Neural progenitor cell (in vitro differentiated cells): Measurements from ENCODE around the gene MYO9B. TPM values are rescaled to one million over a fixed set of nuclear protein-coding genes. Genes with fewer than 3 reads are reported as not detected.

Experiments used
- DNase-seq: peaks from one replicate; pipeline ENCODE4 v3.0.0-alpha.2; 2016; ENCODE audit warnings: low spot score
- H2AFZ ChIP-seq: fragments of 200-600 bp; sonication (generic); replicated peaks from 2 replicates; pipeline ENCODE4 v1.6.1; 2016; ENCODE audit warnings: antibody characterized with exemption
- H3F3A ChIP-seq: fragments of 200-600 bp; sonication (generic); 2 replicates; pipeline ENCODE4 v1.6.1; 2016; ENCODE audit warnings: antibody characterized with exemption, low read depth
- H3K27ac ChIP-seq: fragments of 200-600 bp; sonication (generic); 2 replicates; pipeline ENCODE4 v1.5.1; 2016; ENCODE audit warnings: mild to moderate bottlenecking
- H3K27me3 ChIP-seq: fragments of 200-600 bp; sonication (generic); 2 replicates; pipeline ENCODE4 v1.6.1; 2016; ENCODE audit warnings: mild to moderate bottlenecking, moderate library complexity
- H3K36me3 ChIP-seq: fragments of 200-600 bp; sonication (generic); 2 replicates; pipeline ENCODE4 v1.5.1; 2016
- H3K4me1 ChIP-seq: fragments of 200-600 bp; sonication (generic); 2 replicates; pipeline ENCODE4 v1.6.1; 2016; ENCODE audit warnings: mixed run types
- H3K4me2 ChIP-seq: fragments of 200-600 bp; sonication (generic); 2 replicates; pipeline ENCODE4 v1.6.1; 2016
- H3K4me3 ChIP-seq: fragments of 200-600 bp; sonication (generic); 2 replicates; pipeline ENCODE4 v1.5.1; 2016
- H3K79me2 ChIP-seq: fragments of 200-600 bp; sonication (generic); 2 replicates; pipeline ENCODE4 v1.6.1; 2016; ENCODE audit warnings: low read depth
- H3K9ac ChIP-seq: fragments of 200-600 bp; sonication (generic); 2 replicates; pipeline ENCODE4 v1.6.1; 2016
- H3K9me3 ChIP-seq: fragments of 200-600 bp; sonication (generic); 2 replicates; pipeline ENCODE4 v1.5.1; 2016; ENCODE audit warnings: low read depth
- H4K20me1 ChIP-seq: fragments of 200-600 bp; sonication (generic); 2 replicates; pipeline ENCODE4 v1.6.1; 2016; ENCODE audit warnings: low read depth
- H3K27ac Mint-ChIP-seq: 3 replicates; pipeline ENCODE4 v1.8.0; 2021; ENCODE audit warnings: mixed read lengths
- H3K27me3 Mint-ChIP-seq: 2 replicates; pipeline ENCODE4 v1.8.0; 2022; ENCODE audit warnings: low read depth, mild to moderate bottlenecking, inconsistent platforms, moderate library complexity, mixed read lengths; ENCODE audit not compliant: insufficient read depth
- H3K36me3 Mint-ChIP-seq: 3 replicates; pipeline ENCODE4 v1.8.0; 2021; ENCODE audit warnings: mixed read lengths
- H3K4me1 Mint-ChIP-seq: 3 replicates; pipeline ENCODE4 v1.8.0; 2021; ENCODE audit warnings: mixed read lengths
- H3K4me3 Mint-ChIP-seq: 3 replicates; pipeline ENCODE4 v1.8.0; 2021; ENCODE audit warnings: mild to moderate bottlenecking, moderate library complexity, mixed read lengths
- H3K9me3 Mint-ChIP-seq: 3 replicates; pipeline ENCODE4 v1.8.0; 2020; ENCODE audit warnings: mixed read lengths
- CTCF ChIP-seq: fragments of 200-600 bp; sonication (generic); IDR thresholded peaks from 2 replicates; pipeline ENCODE4 v1.5.1; 2017; ENCODE audit warnings: antibody characterized with exemption, mild to moderate bottlenecking
- EZH2 ChIP-seq: fragments of 200-600 bp; sonication (generic); IDR thresholded peaks from 2 replicates; pipeline ENCODE4 v1.6.1; 2017; ENCODE audit warnings: antibody characterized with exemption, mild to moderate bottlenecking, moderate library complexity
- EZH2phosphoT487 ChIP-seq: fragments of 200-600 bp; sonication (generic); IDR thresholded peaks from 2 replicates; pipeline ENCODE4 v1.6.1; 2017; ENCODE audit warnings: antibody characterized with exemption
- total RNA-seq: library from RNA; depleted of rRNA; stranded (reverse); fragments of >200 nt; gene quantifications from 2 replicates; pipeline ENCODE4 v1.2.3, GENCODE V29; 2015; ENCODE audit warnings: low replicate concordance

Gene MYO9B
- total RNA-seq, 1 donor from 2014 or later, result 38.5 TPM

GRCh38 chr19:17049711-17050280, 25.8 kb upstream of the MYO9B start:
- H3K27me3 ChIP-seq, result no peaks in the 10 kb centered on the region
- H2AFZ ChIP-seq, result no peak overlapping the region
- TF ChIP-seq EZH2 (no peak), EZH2phosphoT487 (no peak), CTCF (no peak)
- H3K4me1 ChIP-seq, result peaks cover 16% of the 10 kb centered on the region
- Mint-ChIP-seq H3K9me3 (no peaks in the 10 kb centered on the region), H3K36me3 (peaks cover 19% of the 10 kb centered on the region), H3K4me1 (peaks cover 31% of the 10 kb centered on the region), H3K27me3 (peaks cover 5% of the 10 kb centered on the region), H3K4me3 (no peak overlapping the region), H3K27ac (no peak overlapping the region)
- H3K27ac ChIP-seq, result no peak overlapping the region
- no peak overlapping the region for H3K4me2 ChIP-seq
- H3K4me3 ChIP-seq, result no peak overlapping the region
- peaks cover 24% of the 10 kb centered on the region for H3F3A ChIP-seq
- H3K9me3 ChIP-seq, result no peaks in the 10 kb centered on the region
- peaks cover 5% of the 10 kb centered on the region for H3K36me3 ChIP-seq
- H3K79me2 ChIP-seq, result no peaks in the 10 kb centered on the region
- H3K9ac ChIP-seq, result no peak overlapping the region
- H4K20me1 ChIP-seq, result peaks cover 3% of the 10 kb centered on the region
- DNase-seq, result no peak

- no peaks in the 10 kb centered on the region for H3K9me3 ChIP-seq
- H3K4me1 ChIP-seq, result peaks cover 6% of the 10 kb centered on the region
- H3K27ac Mint-ChIP-seq, result no peak overlapping the region
- peak overlapping the region; percentile 52 for H3K4me3 Mint-ChIP-seq
- DNase-seq, result peak; percentile 76
- peaks cover 23% of the 10 kb centered on the region for H3K4me1 Mint-ChIP-seq
- H3K27me3 Mint-ChIP-seq, result peaks cover 2% of the 10 kb centered on the region
- H3K36me3 Mint-ChIP-seq, result peaks cover 23% of the 10 kb centered on the region
- H3K79me2 ChIP-seq, result no peaks in the 10 kb centered on the region
- TF ChIP-seq EZH2 (no peak), CTCF (peak; percentile 62)
- H3K27me3 ChIP-seq, result no peaks in the 10 kb centered on the region
- H3K4me2 ChIP-seq, result no peak overlapping the region
- H3F3A ChIP-seq, result peaks cover 8% of the 10 kb centered on the region
- peaks cover 5% of the 10 kb centered on the region for H3K36me3 ChIP-seq
- H3K9me3 Mint-ChIP-seq, result no peaks in the 10 kb centered on the region
- no peak overlapping the region for H3K9ac ChIP-seq
- no peak overlapping the region for H3K4me3 ChIP-seq
- H4K20me1 ChIP-seq, result peaks cover 3% of the 10 kb centered on the region
- H2AFZ ChIP-seq, result no peak overlapping the region
- no peak overlapping the region for H3K27ac ChIP-seq
Observed at GRCh38 chr19:17052439-17052838, 23.1 kb upstream of the MYO9B start.

GRCh38 chr19:17054746-17055145, 20.8 kb upstream of the MYO9B start:
- H3K36me3 ChIP-seq, result peaks cover 21% of the 10 kb centered on the region

More at GRCh38 chr19:17054746-17055145, 20.8 kb upstream of the MYO9B start:
- Histone ChIP-seq H4K20me1 (peaks cover 3% of the 10 kb centered on the region), H3K4me2 (no peak overlapping the region), H3K9me3 (no peaks in the 10 kb centered on the region), H3K4me1 (peaks cover 6% of the 10 kb centered on the region), H3K27ac (no peak overlapping the region), H3K9ac (no peak overlapping the region), H3K4me3 (no peak overlapping the region), H3F3A (peaks cover 7% of the 10 kb centered on the region), H3K27me3 (no peaks in the 10 kb centered on the region), H2AFZ (no peak overlapping the region), H3K79me2 (no peaks in the 10 kb centered on the region)
- no peaks in the 10 kb centered on the region for H3K9me3 Mint-ChIP-seq
- peaks cover 2% of the 10 kb centered on the region for H3K27me3 Mint-ChIP-seq
- no peak for TF ChIP-seq EZH2phosphoT487
- no peak for TF ChIP-seq EZH2
- TF ChIP-seq CTCF, result no peak
- peaks cover 28% of the 10 kb centered on the region for H3K36me3 Mint-ChIP-seq
- H3K27ac Mint-ChIP-seq, result no peak overlapping the region
- H3K4me3 Mint-ChIP-seq, result no peak overlapping the region
- DNase-seq, result no peak
- peaks cover 23% of the 10 kb centered on the region for H3K4me1 Mint-ChIP-seq
